GM15510 (cell line): ENCODE measurements around the gene APBB2.

Experiments used
- POLR2A ChIP-seq: IDR thresholded peaks from 3 replicates; pipeline ENCODE4 v1.6.1; 2011; ENCODE audit warnings: borderline replicate concordance; ENCODE audit not compliant: insufficient read length; ENCODE audit errors: extremely low read depth

Gene APBB2

DNA sequence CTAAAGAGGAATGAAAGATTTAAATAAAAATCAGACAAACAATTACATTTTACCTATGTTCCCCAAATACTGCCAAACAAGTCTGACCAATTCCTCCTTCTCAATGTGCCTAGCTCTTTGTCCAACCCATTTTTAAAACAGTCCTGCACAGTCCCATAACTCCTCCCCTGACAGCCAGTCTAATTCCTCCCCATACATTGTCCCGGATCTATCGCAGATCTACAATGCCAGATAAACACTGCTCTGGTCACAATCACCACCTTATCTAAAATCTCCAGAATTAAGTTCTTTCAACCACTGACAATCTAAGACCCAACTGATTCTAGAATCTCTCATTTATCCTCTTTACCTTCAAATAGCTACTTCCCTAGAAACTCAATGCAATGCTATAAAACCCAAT lies 176.0 kb downstream of the APBB2 start:
- TF ChIP-seq POLR2A = no peak

DNA sequence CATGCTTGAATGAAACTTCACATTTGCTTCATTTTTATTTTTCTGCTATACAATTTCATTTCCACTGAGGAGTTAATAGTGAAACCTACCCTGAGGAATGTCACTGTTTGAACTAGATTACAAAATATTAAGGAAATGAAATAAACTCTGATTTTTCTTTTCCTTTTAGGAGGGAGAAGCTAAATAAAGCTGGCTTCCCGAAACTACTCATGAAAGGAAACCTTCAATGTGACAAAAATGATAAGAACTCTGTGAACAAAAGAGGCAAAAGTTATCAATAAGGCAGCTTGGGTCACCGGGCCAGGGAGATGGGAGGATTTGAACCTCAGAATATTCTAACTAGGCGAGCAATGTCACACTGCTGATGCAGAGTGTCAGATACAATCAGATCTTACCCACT lies 185.2 kb downstream of the APBB2 start:
- TF ChIP-seq POLR2A = no peak

DNA sequence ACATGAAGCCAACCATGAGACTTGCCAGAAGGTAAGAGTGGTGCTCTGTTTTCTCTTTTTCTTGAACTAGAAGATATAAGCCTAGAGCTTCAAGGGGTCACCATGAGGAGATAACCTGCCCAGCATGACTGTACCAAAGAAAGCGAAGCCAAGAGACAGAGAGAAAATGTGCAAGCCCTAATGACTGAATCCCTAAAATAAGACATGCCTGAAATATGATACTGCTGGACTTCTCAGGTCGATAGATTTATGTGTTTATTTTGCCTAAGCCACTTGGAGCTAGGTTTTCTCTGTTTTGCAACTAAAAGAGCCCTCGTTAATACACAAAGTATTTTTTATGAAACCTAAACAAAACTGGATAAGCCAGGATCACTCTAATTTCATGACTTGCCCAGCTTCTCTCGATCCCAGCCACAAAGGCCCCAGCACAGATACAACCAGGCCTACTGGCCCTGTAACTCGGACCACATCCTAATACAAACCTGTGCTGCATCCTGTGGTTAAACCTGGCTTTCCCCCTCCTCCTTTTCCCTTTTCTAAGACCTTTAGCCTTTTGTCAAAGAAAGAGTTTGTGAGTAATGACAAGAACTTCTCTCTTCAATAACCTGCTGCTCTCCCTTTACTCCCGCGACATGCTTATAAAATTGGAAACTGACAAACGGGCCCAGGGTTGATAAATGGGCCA lies 185.8 kb downstream of the APBB2 start:
- no peak for TF ChIP-seq POLR2A

DNA sequence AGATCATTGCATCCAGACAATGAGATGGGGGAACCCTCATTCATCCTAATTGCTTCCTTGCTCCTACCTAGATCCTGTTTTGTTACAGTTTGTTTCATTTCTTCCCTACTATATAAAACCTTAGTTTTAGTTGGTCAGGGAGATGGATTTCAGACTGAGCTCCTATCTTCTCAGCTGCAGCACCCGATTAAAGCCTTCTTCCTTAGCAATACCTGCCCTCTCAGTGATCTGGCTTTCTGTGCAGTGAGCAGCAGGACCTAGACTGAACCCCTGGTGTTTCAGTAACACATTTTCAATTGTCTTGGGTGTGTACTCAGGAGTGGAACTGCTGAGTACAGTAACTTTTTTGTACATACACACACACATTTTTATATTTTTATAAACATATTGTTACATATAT lies 187.4 kb downstream of the APBB2 start:
- TF ChIP-seq POLR2A = no peak

DNA sequence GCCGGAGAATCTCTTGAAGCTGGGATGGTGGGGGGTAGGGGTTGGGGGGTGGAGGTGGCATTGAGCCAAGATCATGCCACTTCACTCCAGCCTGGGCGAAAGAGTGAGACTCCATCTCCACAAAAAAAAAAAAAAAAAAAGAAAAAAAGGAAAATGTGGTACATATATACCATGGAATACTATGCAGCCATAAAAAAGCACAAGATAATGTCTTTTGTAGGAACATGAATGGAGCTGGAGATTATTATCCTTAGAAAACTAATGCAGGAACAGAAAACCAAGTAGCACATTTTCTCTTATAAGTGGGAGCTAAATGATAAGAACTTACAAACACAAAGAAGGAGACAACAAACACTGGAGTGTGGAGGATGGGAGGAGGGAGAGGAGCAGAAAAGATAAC lies 188.5 kb downstream of the APBB2 start:
- no peak for TF ChIP-seq POLR2A

DNA sequence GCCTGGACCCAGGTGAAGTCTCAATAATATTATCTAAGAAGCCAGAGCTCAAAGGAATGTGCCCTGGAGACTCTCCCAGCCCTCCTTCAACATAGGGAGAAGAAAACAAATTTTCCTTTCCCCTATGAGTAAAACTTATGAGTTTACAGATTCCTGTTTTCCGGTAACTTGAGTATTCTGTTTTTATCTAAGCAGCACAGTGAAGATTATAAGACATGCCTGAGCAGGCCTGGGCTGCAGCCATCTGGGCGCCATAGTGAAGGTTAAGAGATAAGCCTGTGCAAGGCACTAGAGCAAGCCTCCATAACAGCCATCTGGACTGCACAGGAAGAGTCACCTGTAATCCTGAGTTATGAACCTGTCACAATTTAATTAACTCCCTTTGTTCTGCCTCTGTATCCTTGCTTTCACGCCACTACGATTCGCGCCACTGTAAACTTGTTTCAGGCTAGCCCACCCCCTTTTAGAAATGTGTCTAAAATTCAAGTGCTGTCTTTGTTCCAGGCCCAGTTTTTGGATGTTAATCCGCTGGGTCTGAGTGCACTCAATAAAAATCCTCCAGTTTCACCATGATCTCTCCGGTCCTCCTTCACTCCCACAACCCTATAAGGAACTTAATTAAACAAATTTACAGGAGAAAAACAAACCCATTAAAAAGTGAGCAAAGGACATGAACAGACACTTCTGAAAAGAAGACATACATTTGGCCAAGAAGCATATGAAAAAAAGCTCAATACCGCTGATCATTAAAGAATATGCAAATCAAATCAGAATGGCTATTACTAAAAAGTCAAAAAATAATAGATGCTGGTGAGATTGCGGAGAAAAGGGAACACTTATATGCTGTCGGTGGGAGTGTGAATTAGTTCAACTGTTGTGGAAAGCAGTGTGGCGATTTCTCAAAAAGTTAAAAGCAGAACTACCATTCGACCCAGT lies 189.5 kb downstream of the APBB2 start:
- no peak for TF ChIP-seq POLR2A

DNA sequence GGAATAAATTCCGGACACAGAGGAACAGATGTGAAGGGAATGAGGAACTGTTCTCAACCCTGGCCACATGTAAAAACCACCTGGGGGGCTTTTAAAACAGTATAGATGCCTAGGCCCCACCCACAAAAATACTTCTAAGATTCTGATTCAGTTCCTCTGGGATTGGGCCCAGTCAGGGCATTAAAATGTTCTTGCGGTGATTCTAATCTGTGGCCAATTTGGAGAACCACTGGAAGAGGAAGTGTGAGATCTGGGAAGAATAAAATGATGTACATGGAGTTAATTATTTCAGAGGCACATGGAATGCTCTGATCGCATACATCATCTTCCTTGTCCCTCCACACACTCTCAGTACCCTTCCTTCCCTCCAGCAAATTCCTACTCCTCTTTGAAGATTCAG lies 192.2 kb downstream of the APBB2 start:
- no peak for TF ChIP-seq POLR2A

DNA sequence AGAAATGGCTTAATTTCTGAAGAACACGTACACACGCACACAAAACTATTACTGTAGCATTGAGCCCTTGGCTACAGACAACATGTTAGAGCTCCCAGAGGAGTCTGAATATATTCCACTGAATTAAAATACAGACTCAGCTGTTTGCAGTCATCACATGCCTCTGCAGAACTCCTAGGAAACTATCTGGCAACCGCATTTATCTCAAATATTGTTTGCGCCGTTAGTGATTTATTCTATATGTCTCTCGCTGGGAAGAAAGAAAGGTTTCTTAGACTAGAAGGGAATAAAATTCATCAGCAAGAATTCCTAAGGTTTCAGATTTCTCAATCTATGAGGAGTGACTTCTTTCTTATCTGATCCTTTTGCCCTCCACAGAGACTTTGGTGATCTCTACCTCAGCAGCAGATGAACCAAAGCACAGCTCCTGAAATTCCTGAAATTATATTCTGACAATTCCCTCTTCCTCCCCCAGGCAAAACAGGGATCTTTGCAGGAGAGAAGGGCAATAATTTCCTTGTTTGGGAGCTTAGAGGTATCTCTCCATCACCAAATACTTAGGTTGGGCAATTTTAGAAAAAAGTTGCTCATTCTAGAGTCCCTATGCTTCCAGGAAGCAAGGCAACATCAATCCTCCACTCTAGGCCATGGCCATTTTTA lies 199.2 kb downstream of the APBB2 start:
- no peak for TF ChIP-seq POLR2A

DNA sequence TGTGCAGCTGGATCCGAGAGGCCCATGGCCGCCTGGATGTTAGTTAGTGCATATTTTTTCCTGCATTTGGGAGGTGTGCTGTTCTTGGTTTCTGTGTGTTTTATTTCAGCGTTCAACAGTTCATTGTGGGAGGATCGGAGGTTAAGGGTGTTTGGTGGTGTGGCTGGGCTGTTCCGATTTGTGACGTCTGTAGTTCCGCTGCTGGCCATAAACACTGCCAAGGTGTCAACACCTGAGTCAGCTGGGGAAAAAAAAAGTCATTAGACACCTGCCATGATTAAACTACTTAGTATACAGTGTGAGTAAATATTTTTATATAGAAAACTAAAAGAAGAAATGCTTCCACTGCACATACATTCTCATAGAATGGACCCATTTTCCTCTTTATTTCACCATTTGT lies 200.2 kb downstream of the APBB2 start:
- no peak for TF ChIP-seq POLR2A

DNA sequence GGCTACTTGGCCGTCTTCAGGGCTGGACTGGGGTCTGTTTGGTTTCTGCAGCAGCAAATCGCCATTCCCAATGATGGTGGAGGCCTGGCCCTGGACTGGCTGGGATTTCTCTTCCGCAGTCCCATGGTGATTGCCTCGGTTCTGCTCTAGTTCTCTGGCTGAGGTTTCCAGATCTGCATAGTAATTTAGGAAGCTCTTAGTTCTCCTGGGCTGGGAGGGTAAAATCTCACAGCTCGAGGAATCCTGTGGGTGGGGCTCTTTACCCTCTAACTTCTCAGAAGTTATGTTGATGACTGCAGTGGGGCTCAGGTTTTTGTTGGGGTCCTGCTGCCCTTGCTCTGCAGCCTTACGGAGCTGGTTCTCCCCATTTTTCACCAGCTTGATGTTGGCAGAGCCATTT lies 200.6 kb downstream of the APBB2 start:
- TF ChIP-seq POLR2A = no peak

DNA sequence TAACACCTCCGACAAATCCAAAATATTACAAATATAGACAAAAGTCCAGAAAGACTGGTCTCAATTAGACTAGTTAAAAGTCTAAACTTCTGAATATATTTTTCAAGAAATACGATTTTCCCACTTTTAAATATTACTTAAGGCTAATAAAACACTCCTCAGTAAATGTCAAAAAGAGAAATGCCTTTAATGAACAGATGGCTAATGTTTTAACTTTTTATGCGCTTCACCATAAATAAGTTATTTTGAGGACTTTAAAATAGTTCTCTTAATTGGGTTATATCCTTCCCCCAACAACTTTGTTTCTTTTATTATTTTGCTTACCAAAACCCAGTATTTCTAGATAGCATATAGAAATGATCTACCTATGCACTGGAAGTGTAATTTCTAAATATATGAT lies 201.4 kb downstream of the APBB2 start:
- no peak for TF ChIP-seq POLR2A

DNA sequence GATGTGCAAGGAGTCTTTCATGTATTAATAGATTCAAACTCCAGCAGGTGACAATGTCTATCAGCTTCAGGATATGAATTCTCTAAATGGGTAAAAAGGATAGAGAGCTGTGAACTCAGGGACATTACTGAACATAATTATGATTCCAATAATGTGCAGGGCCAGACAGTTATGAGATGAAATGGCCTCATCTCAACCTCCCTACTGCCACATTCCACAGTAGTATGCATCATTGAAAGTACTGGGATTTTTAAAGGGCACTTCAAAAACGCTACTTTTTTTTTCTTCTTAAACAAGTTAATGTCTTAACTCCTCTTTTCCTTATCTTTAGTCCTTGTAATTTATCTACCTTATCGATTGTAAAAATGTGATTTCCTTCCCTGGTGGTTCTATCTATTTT lies 202.0 kb downstream of the APBB2 start:
- no peak for TF ChIP-seq POLR2A

DNA sequence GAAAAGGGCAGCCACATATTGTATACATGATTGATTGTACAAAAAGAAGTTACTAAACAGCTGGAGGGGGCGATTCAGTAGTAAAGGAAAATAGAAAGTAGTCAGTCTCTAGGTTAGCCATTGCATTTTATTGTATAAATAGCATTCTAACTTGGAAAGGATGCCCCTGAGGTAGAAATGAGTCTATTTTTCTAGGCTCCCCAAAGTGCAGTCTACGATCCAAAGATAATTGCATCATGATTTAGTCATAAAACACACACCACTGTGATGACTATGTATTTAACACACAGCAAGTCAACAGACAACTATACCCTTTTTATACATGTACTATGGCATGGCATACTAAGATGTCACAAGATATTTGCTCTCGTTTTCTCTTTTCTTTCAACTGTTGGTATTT lies 204.9 kb downstream of the APBB2 start:
- TF ChIP-seq POLR2A = no peak

DNA sequence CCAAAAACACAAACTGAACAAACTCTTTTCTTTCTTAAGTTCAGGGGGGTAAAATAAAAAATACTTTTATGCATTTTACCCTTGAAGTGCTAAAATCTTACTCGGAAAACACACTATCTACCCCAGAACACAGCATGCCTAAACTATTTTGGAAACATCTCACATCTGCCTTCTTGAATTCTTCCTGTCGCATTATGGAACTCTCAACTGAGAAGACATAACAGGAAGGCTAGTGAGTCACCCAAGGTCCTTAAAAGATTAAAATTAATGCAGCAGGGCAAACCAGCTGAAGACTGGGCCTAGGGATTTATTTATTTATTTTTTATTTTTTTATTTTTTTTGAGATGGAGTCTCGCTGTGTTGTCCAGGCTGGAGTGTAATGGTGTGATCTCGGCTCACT lies 208.2 kb downstream of the APBB2 start:
- TF ChIP-seq POLR2A = no peak

DNA sequence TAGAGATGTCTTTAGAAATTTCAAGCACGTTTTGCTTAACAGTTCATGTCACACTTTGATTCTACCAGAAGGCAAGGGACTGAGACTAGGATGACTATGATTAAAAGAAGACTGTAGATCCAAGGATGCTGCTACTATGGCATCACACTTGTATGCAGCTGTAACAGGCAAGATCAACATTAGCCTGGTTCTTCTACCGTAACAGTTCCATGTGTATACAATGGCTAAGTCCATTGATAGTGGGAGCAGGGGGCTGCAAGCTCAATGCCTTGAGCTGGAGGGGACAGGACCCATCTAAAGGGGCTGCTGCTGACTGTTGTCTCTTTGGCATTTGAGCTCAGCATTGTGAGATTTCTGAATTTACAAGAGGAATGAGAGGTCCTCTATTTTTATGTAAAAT lies 212.0 kb downstream of the APBB2 start:
- no peak for TF ChIP-seq POLR2A
